Fibroblast of villous mesenchyme (primary cell): ENCODE measurements around the gene SUSD6. TPM values are rescaled to one million over a fixed set of nuclear protein-coding genes. Genes with fewer than 3 reads are reported as not detected.
A peak's percentile ranks its signal among the peaks of the same experiment; 100 is the strongest.

ENCODE experiments used
- DNase-seq: peaks from one replicate; pipeline ENCODE4 v3.0.0-alpha.2; 2010; ENCODE audit warnings: low read depth
- H3K4me3 ChIP-seq: 2 replicates; pipeline ENCODE4 v1.5.1; 2011; ENCODE audit warnings: low read depth, mild to moderate bottlenecking, low read length
- CTCF ChIP-seq: IDR thresholded peaks from 2 replicates; pipeline ENCODE4 v1.5.1; 2012; ENCODE audit warnings: low read depth, mild to moderate bottlenecking, low read length; ENCODE audit not compliant: insufficient read depth
- total RNA-seq: library from RNA; depleted of rRNA; stranded (reverse); fragments of >200 nt; gene quantifications from 2 replicates; pipeline ENCODE4 v1.2.3, GENCODE V29; 2012

The SUSD6 gene
- total RNA-seq, 1 donor = 12.5 TPM

DNA sequence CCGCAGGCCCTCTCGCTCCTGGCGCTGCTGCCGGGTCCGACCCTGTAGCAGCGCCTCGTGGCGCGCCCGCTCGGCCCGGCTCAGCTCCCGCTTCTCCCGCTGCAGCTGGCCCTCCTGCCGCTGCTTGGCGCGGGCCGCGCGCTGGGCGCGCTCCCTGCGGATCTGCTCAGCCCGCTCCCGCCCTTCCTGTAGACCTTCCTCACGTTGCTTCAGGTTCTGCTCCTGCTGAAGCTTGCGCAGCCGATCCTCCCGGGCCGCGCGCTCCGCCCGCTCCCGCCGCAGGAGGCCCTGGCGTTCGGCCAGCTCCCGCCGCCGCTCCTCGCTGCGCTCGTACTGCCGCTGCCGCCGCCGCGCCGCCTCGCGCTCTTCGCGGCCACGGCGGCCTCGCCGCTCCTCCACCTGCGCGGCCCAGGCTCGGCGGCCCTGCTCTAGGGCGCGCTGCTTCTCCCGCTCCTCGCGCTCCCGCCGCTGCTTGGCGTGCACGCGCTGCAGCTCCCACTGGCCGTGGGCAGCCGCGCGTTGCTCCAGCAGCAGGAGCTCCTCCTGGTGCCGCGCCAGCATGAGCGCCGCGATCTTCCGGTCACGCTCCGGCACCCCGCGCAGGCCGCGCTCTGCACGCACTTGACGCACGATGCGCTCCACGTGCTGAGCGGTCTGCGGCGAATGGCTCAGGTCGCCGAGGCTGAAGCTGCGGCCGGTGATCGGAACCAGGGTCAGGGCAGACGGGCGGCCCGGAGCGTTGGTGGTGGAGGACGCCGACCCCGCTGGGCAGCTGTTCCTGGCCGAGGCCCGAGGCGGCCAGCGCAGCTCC, 39.2 kb upstream of the SUSD6 start:
- H3K4me3 ChIP-seq = no peak overlapping the region
- no peak for DNase-seq
- TF ChIP-seq CTCF = no peak

DNA sequence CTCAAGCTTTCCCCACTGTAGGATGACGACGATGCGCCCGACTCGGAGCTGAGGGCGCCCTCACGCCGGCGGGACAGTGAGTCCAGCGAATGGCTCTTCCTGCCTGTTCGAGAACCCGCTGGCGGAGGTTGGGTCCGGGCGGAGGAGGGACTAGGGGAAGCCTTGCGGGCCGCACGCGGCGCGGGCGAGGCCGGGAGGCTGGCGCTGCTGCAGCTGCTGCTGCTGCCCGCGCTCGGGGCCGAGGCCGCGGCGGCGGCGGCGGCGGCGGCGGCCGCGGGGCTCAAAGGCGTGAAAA, 38.6 kb upstream of the SUSD6 start:
- no peak for DNase-seq
- no peak overlapping the region for H3K4me3 ChIP-seq
- no peak for TF ChIP-seq CTCF

- DNase-seq = no peak
- no peak for TF ChIP-seq CTCF
- no peak overlapping the region for H3K4me3 ChIP-seq
These were observed 38.1 kb upstream of the SUSD6 start for GRCh38 chr14:69573205-69573830.

- TF ChIP-seq CTCF = no peak
- DNase-seq = no peak
These were observed 37.5 kb upstream of the SUSD6 start for GRCh38 chr14:69573831-69574262.

GRCh38 chr14:69574263-69574953, 37.0 kb upstream of the SUSD6 start, which contains the start of gene CCDC177:
CCDC177 (minus strand) TSS chr14:69574871; CDS start chr14:69573622, 1,249 bp downstream.
- peak; percentile 92 for TF ChIP-seq CTCF
- no peak within 1 kb of the TSS for H3K4me3 ChIP-seq
- DNase-seq = peak; percentile 39

More at GRCh38 chr14:69573831-69574262, 37.5 kb upstream of the SUSD6 start:
- no peak overlapping the region for H3K4me3 ChIP-seq

DNA sequence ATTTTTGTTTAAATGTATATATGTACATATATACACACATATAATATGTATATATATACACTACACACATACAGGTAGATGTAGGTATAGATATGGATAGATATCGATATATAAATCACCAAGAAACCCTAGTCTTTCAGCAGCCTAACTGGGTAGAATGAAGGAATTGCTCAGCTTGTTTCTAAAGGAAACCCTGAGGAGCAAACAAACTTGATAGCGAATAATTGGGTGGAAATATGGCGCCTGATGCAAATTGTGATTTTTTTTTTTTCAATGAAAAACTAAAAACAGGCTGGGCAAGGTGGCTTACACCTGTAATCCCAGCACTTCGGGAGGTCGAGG, 36.5 kb upstream of the SUSD6 start:
- no peak for TF ChIP-seq CTCF
- H3K4me3 ChIP-seq = no peak overlapping the region
- DNase-seq = no peak
